DND-41 (cell line): ENCODE data around the gene MALT1.

Experiments
- ATAC-seq: fragments of 200-7000 bp; cut with Tn5 transposase; 3 replicates; pipeline ENCODE4 v1.9.1; 2021; ENCODE audit warnings: low read depth; ENCODE audit not compliant: insufficient read depth
- DNase-seq: peaks from one replicate; pipeline ENCODE4 v3.0.0-alpha.2; 2020
- H2AFZ ChIP-seq: 2 replicates; pipeline ENCODE4 v1.6.0; 2012; ENCODE audit warnings: low read depth, low read length
- H3K27ac ChIP-seq: 2 replicates; pipeline ENCODE4 v1.5.1; 2012; ENCODE audit warnings: low read length, inconsistent platforms
- H3K27me3 ChIP-seq: fragments of 200-600 bp; sonication (generic); 2 replicates; pipeline ENCODE4 v1.6.0; 2012; ENCODE audit warnings: low read length, mild to moderate bottlenecking, inconsistent platforms; ENCODE audit not compliant: insufficient read depth, poor library complexity
- H3K36me3 ChIP-seq: 2 replicates; pipeline ENCODE4 v1.5.1; 2012; ENCODE audit warnings: low read length, inconsistent platforms; ENCODE audit not compliant: insufficient read depth
- H3K4me1 ChIP-seq: 2 replicates; pipeline ENCODE4 v1.5.1; 2012; ENCODE audit warnings: mild to moderate bottlenecking, low read length; ENCODE audit not compliant: insufficient read depth
- H3K4me2 ChIP-seq: 2 replicates; pipeline ENCODE4 v1.6.0; 2012; ENCODE audit warnings: mild to moderate bottlenecking, moderate library complexity, low read length, inconsistent platforms; ENCODE audit not compliant: insufficient read depth
- H3K4me3 ChIP-seq, 2 experiments: fragments of 200-600 bp in 1 of 2; shearing (Covaris generic) in 1 of 2; 2 replicates each; pipeline ENCODE4 v1.5.1; 2012 to 2016; ENCODE audit warnings: inconsistent platforms in 2 of 2, low read length in 2 of 2, mild to moderate bottlenecking in 2 of 2, low read depth in 1 of 2, moderate library complexity in 1 of 2
- H3K79me2 ChIP-seq: 2 replicates; pipeline ENCODE4 v1.6.0; 2012; ENCODE audit warnings: low read length, inconsistent platforms; ENCODE audit not compliant: insufficient read depth
- H3K9ac ChIP-seq: 2 replicates; pipeline ENCODE4 v1.6.0; 2012; ENCODE audit warnings: low read depth, mild to moderate bottlenecking, inconsistent platforms, low read length, moderate library complexity
- H3K9me3 ChIP-seq: 2 replicates; pipeline ENCODE4 v1.5.1; 2012; ENCODE audit warnings: low read length, moderate library complexity, mild to moderate bottlenecking, inconsistent platforms; ENCODE audit not compliant: insufficient read depth, severe bottlenecking
- H4K20me1 ChIP-seq: 2 replicates; pipeline ENCODE4 v1.6.0; 2012; ENCODE audit warnings: low read length; ENCODE audit not compliant: insufficient read depth
- EZH2 ChIP-seq: IDR thresholded peaks from 3 replicates; pipeline ENCODE4 v1.6.1; 2012; ENCODE audit warnings: borderline replicate concordance, low read depth, mild to moderate bottlenecking, moderate library complexity, low read length, inconsistent platforms; ENCODE audit not compliant: severe bottlenecking
- TF ChIP-seq, protein P1 (sequence below): IDR thresholded peaks from 2 replicates; pipeline ENCODE4 v1.5.1; 2012; ENCODE audit warnings: borderline replicate concordance, low read length, moderate library complexity, mild to moderate bottlenecking; ENCODE audit not compliant: poor library complexity, severe bottlenecking; ENCODE audit errors: extremely low read depth

The MALT1 gene

DNA sequence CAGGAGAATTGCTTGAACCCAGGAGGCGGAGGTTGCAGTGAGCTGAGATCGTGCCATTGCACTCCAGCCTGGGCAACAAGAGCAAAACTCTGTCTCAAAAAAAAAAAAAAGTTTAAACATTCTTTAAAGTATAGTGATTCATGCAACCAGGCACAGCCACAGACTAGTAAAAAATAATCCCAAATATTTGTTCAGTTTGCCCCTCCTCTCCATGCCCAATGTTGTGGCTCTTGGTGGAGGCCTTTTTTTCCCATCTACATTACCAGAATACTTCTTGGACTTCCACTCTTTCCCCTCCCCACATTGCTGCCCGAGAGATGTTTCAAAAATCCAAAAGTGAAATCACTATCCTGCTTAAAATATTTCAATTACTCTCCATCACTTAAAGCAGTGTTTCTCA, 5.1 kb upstream of the MALT1 start:
- Histone ChIP-seq H3K79me2 (no peaks in the 10 kb centered on the region), H3K4me2 (no peak overlapping the region), H4K20me1 (no peaks in the 10 kb centered on the region), H3K4me1 (peaks cover 14% of the 10 kb centered on the region), H3K4me3 (no peak overlapping the region), H3K36me3 (no peaks in the 10 kb centered on the region), H3K27me3 (no peaks in the 10 kb centered on the region), H3K9me3 (no peaks in the 10 kb centered on the region), H3K9ac (no peak overlapping the region), H2AFZ (no peak overlapping the region), H3K27ac (no peak overlapping the region)
- ATAC-seq: no peak
- TF ChIP-seq EZH2: no peak
- TF ChIP-seq, protein P1, sequence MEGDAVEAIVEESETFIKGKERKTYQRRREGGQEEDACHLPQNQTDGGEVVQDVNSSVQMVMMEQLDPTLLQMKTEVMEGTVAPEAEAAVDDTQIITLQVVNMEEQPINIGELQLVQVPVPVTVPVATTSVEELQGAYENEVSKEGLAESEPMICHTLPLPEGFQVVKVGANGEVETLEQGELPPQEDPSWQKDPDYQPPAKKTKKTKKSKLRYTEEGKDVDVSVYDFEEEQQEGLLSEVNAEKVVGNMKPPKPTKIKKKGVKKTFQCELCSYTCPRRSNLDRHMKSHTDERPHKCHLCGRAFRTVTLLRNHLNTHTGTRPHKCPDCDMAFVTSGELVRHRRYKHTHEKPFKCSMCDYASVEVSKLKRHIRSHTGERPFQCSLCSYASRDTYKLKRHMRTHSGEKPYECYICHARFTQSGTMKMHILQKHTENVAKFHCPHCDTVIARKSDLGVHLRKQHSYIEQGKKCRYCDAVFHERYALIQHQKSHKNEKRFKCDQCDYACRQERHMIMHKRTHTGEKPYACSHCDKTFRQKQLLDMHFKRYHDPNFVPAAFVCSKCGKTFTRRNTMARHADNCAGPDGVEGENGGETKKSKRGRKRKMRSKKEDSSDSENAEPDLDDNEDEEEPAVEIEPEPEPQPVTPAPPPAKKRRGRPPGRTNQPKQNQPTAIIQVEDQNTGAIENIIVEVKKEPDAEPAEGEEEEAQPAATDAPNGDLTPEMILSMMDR: no peak
- DNase-seq: no peak

DNA sequence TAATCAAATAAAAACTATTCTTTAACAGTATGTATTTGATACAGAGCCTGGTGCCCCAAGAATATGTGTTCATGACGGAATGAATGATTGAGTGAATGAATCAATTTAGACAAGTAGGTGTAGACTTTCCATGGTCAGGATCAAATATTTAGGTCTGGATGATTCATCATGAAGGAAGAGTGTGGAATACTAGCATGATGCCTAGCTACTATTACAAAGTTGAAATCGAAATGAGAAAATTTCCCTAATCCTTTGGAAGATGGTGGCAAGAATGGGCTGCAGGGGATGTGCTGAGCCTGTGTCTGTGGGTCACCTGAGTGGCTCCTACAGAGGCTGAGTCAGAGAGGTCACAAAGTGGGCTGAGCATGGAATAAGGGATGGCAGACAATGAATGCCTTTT, 3.1 kb upstream of the MALT1 start:
- Histone ChIP-seq H2AFZ (no peak overlapping the region), H3K27me3 (no peaks in the 10 kb centered on the region), H3K27ac (no peak overlapping the region), H3K4me1 (peaks cover 26% of the 10 kb centered on the region), H3K9ac (no peak overlapping the region), H3K79me2 (peaks cover 15% of the 10 kb centered on the region), H3K4me2 (no peak overlapping the region), H3K36me3 (no peaks in the 10 kb centered on the region; the same call in 1 of the 2 replicates), H3K9me3 (no peaks in the 10 kb centered on the region), H4K20me1 (peaks cover 4% of the 10 kb centered on the region; the same call in 1 of the 2 replicates), H3K4me3 (no peak overlapping the region)
- ATAC-seq (no peak), DNase-seq (no peak)
- TF ChIP-seq, protein P1: no peak
- TF ChIP-seq EZH2: no peak

DNA sequence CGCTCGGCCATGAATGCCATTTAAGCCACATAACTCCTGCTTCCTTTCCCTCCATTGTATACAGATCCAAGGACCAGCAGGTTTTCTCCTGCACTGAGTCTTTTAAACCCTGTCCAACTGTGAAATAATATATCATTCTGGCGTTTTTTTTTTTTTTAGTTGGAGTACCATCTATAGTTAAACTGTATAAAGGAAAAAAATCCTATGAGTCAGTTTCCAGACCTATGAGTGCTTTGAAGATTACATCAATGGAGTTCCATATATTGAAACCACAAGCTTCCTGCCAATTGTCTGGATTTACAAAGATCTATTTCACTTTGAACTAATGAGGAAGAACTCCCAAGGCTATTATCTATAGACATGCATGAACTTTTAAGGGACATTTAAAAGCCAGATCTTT, 2.4 kb upstream of the MALT1 start:
- H3K9me3 ChIP-seq: no peaks in the 10 kb centered on the region
- no peak overlapping the region for H3K9ac ChIP-seq
- no peak for TF ChIP-seq EZH2
- TF ChIP-seq, protein P1: no peak
- no peak overlapping the region for H2AFZ ChIP-seq
- peaks cover 31% of the 10 kb centered on the region for H3K4me1 ChIP-seq
- no peaks in the 10 kb centered on the region for H3K27me3 ChIP-seq
- H3K4me2 ChIP-seq: no peak overlapping the region
- peaks cover 4% of the 10 kb centered on the region; the same call in 1 of the 2 replicates for H4K20me1 ChIP-seq
- H3K79me2 ChIP-seq: peaks cover 22% of the 10 kb centered on the region
- no peak for ATAC-seq
- no peak overlapping the region for H3K27ac ChIP-seq
- no peak overlapping the region for H3K4me3 ChIP-seq
- no peaks in the 10 kb centered on the region; the same call in 1 of the 2 replicates for H3K36me3 ChIP-seq
- no peak for DNase-seq
